Loucy (cell line): Measurements from ENCODE around the gene CRACDL.

Experiments
- H2AFZ ChIP-seq: fragments of 200-600 bp; sonication (generic); 2 replicates; pipeline ENCODE4 v1.6.0; 2016; ENCODE audit warnings: antibody characterized with exemption, mild to moderate bottlenecking, low read length, moderate library complexity
- H3F3A ChIP-seq: fragments of 200-600 bp; 2 replicates; pipeline ENCODE4 v1.6.0; 2016; ENCODE audit warnings: antibody characterized with exemption, low read depth, mild to moderate bottlenecking
- H3K27me3 ChIP-seq: fragments of 200-600 bp; sonication (generic); 2 replicates; pipeline ENCODE4 v1.6.1; 2014; ENCODE audit warnings: low read length, mild to moderate bottlenecking; ENCODE audit not compliant: insufficient read depth, poor library complexity, severe bottlenecking
- H3K36me3 ChIP-seq: fragments of 200-600 bp; sonication (generic); 2 replicates; pipeline ENCODE4 v1.6.1; 2016; ENCODE audit warnings: low read length; ENCODE audit not compliant: insufficient read depth
- H3K4me1 ChIP-seq: fragments of 200-600 bp; sonication (generic); 2 replicates; pipeline ENCODE4 v1.5.1; 2014; ENCODE audit warnings: low read length, mild to moderate bottlenecking; ENCODE audit not compliant: insufficient read depth, poor library complexity, severe bottlenecking
- H3K4me2 ChIP-seq: fragments of 200-600 bp; sonication (generic); 2 replicates; pipeline ENCODE4 v1.6.0; 2014; ENCODE audit warnings: antibody characterized with exemption, low read length, low read depth, mild to moderate bottlenecking; ENCODE audit not compliant: poor library complexity, severe bottlenecking
- H3K4me3 ChIP-seq: fragments of 200-600 bp; sonication (generic); 2 replicates; pipeline ENCODE4 v1.5.1; 2014; ENCODE audit warnings: low read length, mild to moderate bottlenecking, mixed read lengths; ENCODE audit not compliant: poor library complexity, severe bottlenecking
- H3K79me2 ChIP-seq: fragments of 200-600 bp; sonication (generic); 2 replicates; pipeline ENCODE4 v1.6.1; 2014; ENCODE audit warnings: low read length; ENCODE audit not compliant: insufficient read depth
- H3K9ac ChIP-seq: fragments of 200-600 bp; sonication (generic); 2 replicates; pipeline ENCODE4 v1.6.0; 2014; ENCODE audit warnings: mild to moderate bottlenecking, low read depth, low read length, moderate library complexity; ENCODE audit not compliant: poor library complexity, severe bottlenecking
- H3K9me2 ChIP-seq: fragments of 200-600 bp; sonication (generic); replicated peaks from 2 replicates; pipeline ENCODE4 v1.6.1; 2016; ENCODE audit warnings: low read depth, low read length, mixed read lengths
- H3K9me3 ChIP-seq: fragments of 200-600 bp; sonication (generic); 2 replicates; pipeline ENCODE4 v1.6.1; 2014; ENCODE audit warnings: mild to moderate bottlenecking, antibody characterized with exemption, low read length, low read depth; ENCODE audit not compliant: insufficient read depth
- H4K20me1 ChIP-seq: fragments of 200-600 bp; sonication (generic); 2 replicates; pipeline ENCODE4 v1.6.0; 2014; ENCODE audit warnings: antibody characterized with exemption, low read length, mild to moderate bottlenecking; ENCODE audit not compliant: insufficient read depth, poor library complexity, severe bottlenecking
- CTCF ChIP-seq: fragments of 200-600 bp; sonication (generic); conservative IDR thresholded peaks from 2 replicates; pipeline ENCODE4 v1.5.1; 2014; ENCODE audit warnings: mild to moderate bottlenecking, antibody characterized with exemption, low read length
- EZH2phosphoT487 ChIP-seq: fragments of 200-600 bp; IDR thresholded peaks from 2 replicates; pipeline ENCODE4 v1.6.1; 2018; ENCODE audit warnings: antibody characterized with exemption, mild to moderate bottlenecking, moderate library complexity, borderline replicate concordance

The CRACDL gene

GRCh38 chr2:98749066-98749450 is 187.0 kb downstream of the CRACDL start:
- TF ChIP-seq CTCF (no peak), EZH2phosphoT487 (no peak)
- Histone ChIP-seq H3K79me2 (no peaks in the 10 kb centered on the region), H4K20me1 (no peaks in the 10 kb centered on the region), H3K9me3 (no peaks in the 10 kb centered on the region), H3K4me1 (peaks cover 14% of the 10 kb centered on the region), H3K36me3 (no peaks in the 10 kb centered on the region), H3K27me3 (no peaks in the 10 kb centered on the region), H3K4me2 (no peak overlapping the region), H3K4me3 (no peak overlapping the region), H3K9me2 (no peaks in the 10 kb centered on the region), H3K9ac (no peak overlapping the region), H3F3A (no peaks in the 10 kb centered on the region), H2AFZ (no peak overlapping the region; the same call in 1 of the 2 replicates)

- no peak overlapping the region for H2AFZ ChIP-seq
- no peak overlapping the region for H3K4me2 ChIP-seq
- H3K9me3 ChIP-seq = no peaks in the 10 kb centered on the region
- H3K79me2 ChIP-seq = no peaks in the 10 kb centered on the region
- no peaks in the 10 kb centered on the region for H3K27me3 ChIP-seq
- no peaks in the 10 kb centered on the region for H4K20me1 ChIP-seq
- no peak for TF ChIP-seq EZH2phosphoT487
- no peak for TF ChIP-seq CTCF
- no peak overlapping the region for H3K4me3 ChIP-seq
- no peaks in the 10 kb centered on the region for H3F3A ChIP-seq
- peaks cover 18% of the 10 kb centered on the region for H3K4me1 ChIP-seq
- no peaks in the 10 kb centered on the region for H3K36me3 ChIP-seq
- H3K9ac ChIP-seq = no peak overlapping the region
- no peaks in the 10 kb centered on the region for H3K9me2 ChIP-seq
These were observed 187.5 kb downstream of the CRACDL start for GRCh38 chr2:98748292-98749065.

GRCh38 chr2:98747888-98748287 is 188.1 kb downstream of the CRACDL start:
- Histone ChIP-seq H3K9me2 (no peaks in the 10 kb centered on the region), H3K4me1 (peaks cover 18% of the 10 kb centered on the region), H3K79me2 (no peaks in the 10 kb centered on the region), H3K36me3 (no peaks in the 10 kb centered on the region), H3F3A (no peaks in the 10 kb centered on the region), H3K4me2 (no peak overlapping the region), H3K4me3 (no peak overlapping the region), H3K27me3 (no peaks in the 10 kb centered on the region), H4K20me1 (no peaks in the 10 kb centered on the region), H3K9ac (no peak overlapping the region), H2AFZ (no peak overlapping the region), H3K9me3 (no peaks in the 10 kb centered on the region)
- TF ChIP-seq EZH2phosphoT487 (no peak), CTCF (no peak)
